HG03045 (cell line): Measurements from ENCODE around the gene FAM131B.

Source experiments
- ATAC-seq: cut with Tn5 transposase; IDR thresholded peaks from one replicate; pipeline ENCODE4 v1.9.1; 2021; ENCODE audit warnings: mild to moderate bottlenecking, moderate library complexity; ENCODE audit not compliant: unreplicated experiment

FAM131B gene

GRCh38 chr7:143360788-143361551 is 1.5 kb downstream of the FAM131B start:
- ATAC-seq = no peak

- ATAC-seq = no peak
These were observed 2.7 kb downstream of the FAM131B start for GRCh38 chr7:143359771-143360353.

GRCh38 chr7:143358626-143359025 is 3.9 kb downstream of the FAM131B start:
- no peak for ATAC-seq

GRCh38 chr7:143356414-143357050 is 6.0 kb downstream of the FAM131B start:
- ATAC-seq = no peak

GRCh38 chr7:143355450-143356385 is 6.8 kb downstream of the FAM131B start:
- ATAC-seq = no peak

- no peak for ATAC-seq
These were observed 7.5 kb downstream of the FAM131B start for GRCh38 chr7:143354965-143355364.

GRCh38 chr7:143354376-143354775 is 8.1 kb downstream of the FAM131B start:
- ATAC-seq = no peak

GRCh38 chr7:143352531-143353002 is 9.9 kb downstream of the FAM131B start:
- ATAC-seq = no peak

- ATAC-seq = no peak
These were observed 10.9 kb downstream of the FAM131B start for GRCh38 chr7:143351574-143351973.

GRCh38 chr7:143351060-143351459 is 11.5 kb downstream of the FAM131B start:
- ATAC-seq = no peak

- no peak for ATAC-seq
These were observed 14.6 kb downstream of the FAM131B start for GRCh38 chr7:143347950-143348349.

- ATAC-seq = no peak
These were observed 16.5 kb downstream of the FAM131B start for GRCh38 chr7:143346018-143346417.

GRCh38 chr7:143345428-143345900 is 17.0 kb downstream of the FAM131B start:
- ATAC-seq = peak; percentile 67

- no peak for ATAC-seq
These were observed 18.9 kb downstream of the FAM131B start for GRCh38 chr7:143343596-143343995.

GRCh38 chr7:143341842-143342241 is 20.7 kb downstream of the FAM131B start:
- ATAC-seq = no peak

GRCh38 chr7:143337216-143337615 is 25.3 kb downstream of the FAM131B start:
- no peak for ATAC-seq

- no peak for ATAC-seq
These were observed 28.3 kb downstream of the FAM131B start for GRCh38 chr7:143334244-143334643.

GRCh38 chr7:143331179-143331801 is 31.2 kb downstream of the FAM131B start:
- no peak for ATAC-seq

GRCh38 chr7:143329471-143330170 is 32.9 kb downstream of the FAM131B start:
- no peak for ATAC-seq

GRCh38 chr7:143327903-143328302 is 34.6 kb downstream of the FAM131B start:
- no peak for ATAC-seq
